HG02943 (cell line): ENCODE data around the gene NUTF2.

Experiments
- ATAC-seq: cut with Tn5 transposase; IDR thresholded peaks from one replicate; pipeline ENCODE4 v1.9.1; 2021; ENCODE audit warnings: mild to moderate bottlenecking, low read depth, moderate library complexity; ENCODE audit not compliant: unreplicated experiment

NUTF2 gene

GRCh38 chr16:67915831-67916723 is 69.3 kb downstream of the NUTF2 start:
- no peak for ATAC-seq

DNA sequence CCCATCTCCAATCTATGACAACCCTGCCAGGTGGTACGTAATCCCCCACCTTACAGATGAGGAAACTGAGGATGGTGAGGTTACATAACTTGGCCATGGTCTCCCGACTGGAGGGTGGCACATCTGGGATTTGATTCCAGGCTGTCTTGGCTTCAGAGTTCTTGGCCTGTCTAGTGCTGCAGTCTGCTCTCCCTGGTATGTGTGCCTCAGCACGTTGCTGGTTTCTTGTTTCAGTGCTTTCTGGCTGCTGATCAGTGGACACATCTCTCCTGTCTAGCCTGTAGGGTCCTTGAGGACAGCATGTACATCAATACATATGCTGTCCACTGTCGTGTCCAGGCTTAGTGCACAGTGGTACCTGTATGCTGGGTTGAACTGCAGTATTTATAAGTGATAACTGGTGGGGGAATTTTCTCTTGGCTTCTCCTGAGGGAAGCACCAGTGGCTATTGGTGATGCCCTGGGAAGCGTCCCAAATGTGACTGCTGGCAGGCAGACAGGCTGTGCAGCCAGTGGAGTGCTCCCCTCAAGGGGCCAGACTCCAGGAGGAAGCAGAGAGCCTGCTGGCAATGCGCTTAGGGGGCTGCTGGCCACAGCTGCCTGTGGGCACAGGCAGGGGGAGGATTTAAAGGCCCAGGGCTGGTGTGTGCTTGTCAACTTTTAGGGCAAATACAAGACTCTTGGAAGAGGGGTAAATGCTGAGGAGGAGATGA is 70.6 kb downstream of the NUTF2 start:
- no peak for ATAC-seq

GRCh38 chr16:67917852-67918236 is 71.1 kb downstream of the NUTF2 start:
- ATAC-seq = no peak

DNA sequence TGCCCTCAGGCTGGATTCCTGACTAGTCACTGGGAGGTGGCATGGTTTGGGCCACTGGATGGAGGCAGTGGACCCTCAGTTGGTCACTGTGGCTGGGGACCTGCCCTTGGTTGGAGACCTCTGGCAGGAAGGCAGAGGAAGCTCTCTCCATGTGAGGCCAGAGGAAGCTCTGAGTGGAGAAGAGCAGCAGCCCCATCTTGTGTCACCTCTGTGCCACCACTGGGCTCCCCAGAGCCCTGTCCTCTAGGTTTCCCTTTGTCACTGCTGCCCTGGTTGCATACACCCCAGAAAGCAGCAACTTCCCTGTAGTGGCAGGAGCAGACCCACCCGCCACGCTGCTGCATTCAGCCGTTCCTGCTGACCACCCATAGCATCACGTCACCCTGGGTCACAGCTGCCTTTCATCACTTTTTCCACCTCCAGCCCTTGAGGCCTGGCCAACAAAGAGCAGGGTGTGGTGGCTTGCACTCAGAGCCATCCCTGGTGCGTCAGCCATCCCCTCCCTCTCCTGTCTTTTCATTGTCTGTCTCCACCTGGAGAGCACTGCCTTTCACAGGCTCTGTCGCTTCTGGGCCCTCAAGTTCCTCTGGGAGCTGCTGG is 73.0 kb downstream of the NUTF2 start:
- ATAC-seq = no peak
